GM19043 (cell line): ENCODE data around the gene AAMP.

Experiments used
- ATAC-seq: cut with Tn5 transposase; IDR thresholded peaks from one replicate; pipeline ENCODE4 v1.9.1; 2021; ENCODE audit warnings: low read depth; ENCODE audit not compliant: unreplicated experiment

AAMP gene

GRCh38 chr2:218261423-218262236 is 8.3 kb downstream of the AAMP start:
- no peak for ATAC-seq

- no peak for ATAC-seq
These were observed 9.1 kb downstream of the AAMP start, which contains the start of gene GPBAR1 for GRCh38 chr2:218260742-218261422. TSS of gene GPBAR1 (plus strand) at chr2:218261015. CDS start at chr2:218262725, 1,710 bp downstream.

GRCh38 chr2:218260166-218260565 is 9.8 kb downstream of the AAMP start:
- ATAC-seq = no peak

GRCh38 chr2:218259099-218259961 is 10.6 kb downstream of the AAMP start:
- ATAC-seq = no peak

GRCh38 chr2:218257390-218257981 is 12.5 kb downstream of the AAMP start:
- peak; percentile 85 for ATAC-seq

- ATAC-seq = no peak
These were observed 13.2 kb downstream of the AAMP start for GRCh38 chr2:218256612-218257350.

GRCh38 chr2:218255446-218255845 is 14.5 kb downstream of the AAMP start:
- no peak for ATAC-seq

GRCh38 chr2:218253232-218253625 is 16.7 kb downstream of the AAMP start:
- no peak for ATAC-seq

- ATAC-seq = no peak
These were observed 17.3 kb downstream of the AAMP start for GRCh38 chr2:218252509-218253231.

GRCh38 chr2:218249691-218250090 is 20.2 kb downstream of the AAMP start:
- no peak for ATAC-seq

- no peak for ATAC-seq
These were observed 24.7 kb downstream of the AAMP start for GRCh38 chr2:218245214-218245613.

- ATAC-seq = no peak
These were observed 25.3 kb downstream of the AAMP start for GRCh38 chr2:218244665-218245064.

- ATAC-seq = no peak
These were observed 25.7 kb downstream of the AAMP start for GRCh38 chr2:218244204-218244603.

GRCh38 chr2:218238887-218239286 is 31.1 kb downstream of the AAMP start:
- ATAC-seq = no peak

GRCh38 chr2:218236829-218237228 is 33.1 kb downstream of the AAMP start:
- ATAC-seq = no peak

- no peak for ATAC-seq
These were observed 34.9 kb downstream of the AAMP start for GRCh38 chr2:218235017-218235416.

GRCh38 chr2:218234521-218234920 is 35.4 kb downstream of the AAMP start:
- ATAC-seq = no peak

- no peak for ATAC-seq
These were observed 36.4 kb downstream of the AAMP start for GRCh38 chr2:218233543-218233942.

GRCh38 chr2:218230882-218231281 is 39.1 kb downstream of the AAMP start:
- ATAC-seq = peak; percentile 56
